Heart right ventricle (tissue), 16 donors: ENCODE data around the gene PDE4D. TPM values are rescaled to one million over a fixed set of nuclear protein-coding genes. Genes with fewer than 3 reads are reported as not detected.

ENCODE experiments used
- ATAC-seq, 8 donors: fragments of 200-7000 bp; cut with Tn5 transposase; one replicate each; pipeline ENCODE4 v1.9.1; 2020; ENCODE audit warnings: mild to moderate bottlenecking in 8 of 8, moderate library complexity in 8 of 8, moderate number of reproducible peaks in 1 of 8
- DNase-seq, 2 donors: peaks; one replicate each; pipeline ENCODE4 v3.0.0-alpha.2; 2020
- H3K27ac ChIP-seq, 10 donors: fragments of 200-600 bp; sonication (generic) in 2 of 10; one replicate each; pipeline versions ENCODE4 v1.5.0 to v1.8.0; 2020 to 2022; ENCODE audit warnings: mild to moderate bottlenecking in 3 of 10
- H3K27me3 ChIP-seq, 7 donors: fragments of 200-600 bp; one replicate each; pipeline ENCODE4 v1.8.0; 2021 to 2022; ENCODE audit warnings: mild to moderate bottlenecking in 2 of 7
- H3K36me3 ChIP-seq, 9 donors: fragments of 200-600 bp; sonication (generic) in 1 of 9; one replicate each; pipeline versions ENCODE4 v1.5.0 to v1.8.0; 2020 to 2022; ENCODE audit warnings: mild to moderate bottlenecking in 2 of 9
- H3K4me1 ChIP-seq, 9 donors: fragments of 200-600 bp; sonication (generic) in 1 of 9; one replicate each; pipeline versions ENCODE4 v1.5.0 to v1.8.0; 2020 to 2022; ENCODE audit warnings: mild to moderate bottlenecking in 4 of 9
- H3K4me3 ChIP-seq, 10 donors: fragments of 200-600 bp; sonication (generic) in 2 of 10; one replicate each; pipeline versions ENCODE4 v1.5.0 to v1.8.0; 2020 to 2022; ENCODE audit warnings: mild to moderate bottlenecking in 7 of 10, moderate library complexity in 2 of 10
- H3K9me3 ChIP-seq, 11 donors: fragments of 200-600 bp in 10 of 11; sonication (generic) in 2 of 11; one replicate each; pipeline versions ENCODE4 v1.5.0 to v1.8.0; 2013 to 2022; ENCODE audit warnings: mild to moderate bottlenecking in 2 of 11, control low read depth in 1 of 11, moderate library complexity in 1 of 11
- CTCF ChIP-seq, 9 donors: fragments of 200-600 bp; sonication (generic) in 2 of 9; IDR thresholded peaks; one replicate each; pipeline versions ENCODE4 v1.5.0 to v1.8.0; 2021 to 2022; ENCODE audit warnings: antibody characterized with exemption in 9 of 9, mild to moderate bottlenecking in 5 of 9, moderate library complexity in 1 of 9
- WGBS, 2 donors: extraction: QIAGEN DNeasy Blood & Tissue Kit; methylation state at CpG; one replicate each; pipeline ENCODE4 v1.1.7; 2013; ENCODE audit warnings: inconsistent platforms in 1 of 2; 5-methylcytosine and 5-hydroxymethylcytosine counted together
- intact Hi-C, 10 donors: fragments of 100-400 bp; cut with DNase I; formaldehyde crosslinking; loops; one replicate each; pipeline versions ENCODE4 v1.11.1 to v1.14.2; 2022
- polyA plus RNA-seq, 2 donors: library from polyadenylated mRNA; stranded (reverse); fragments of 200-250 nt; gene quantifications; one replicate each; pipeline ENCODE4 v1.2.3, GENCODE V29; 2013
- total RNA-seq, 10 donors: library from RNA; stranded (reverse); fragmentation: NEBNext Ultra II Directional in 3 of 10; extraction: Animal tissue kit (Norgen Biotek cat#: 25700) in 3 of 10; gene quantifications; one replicate each; pipeline versions ENCODE4 v1.2.1 to v1.2.4, GENCODE V29; 2021 to 2023
- donor health status: Arrhythmogenic right ventricular cardiomyopathy.
- donor health status: ischemic (EF 13 %, LVEDD 7.1; RV severe dilation, severe dysfunction).
- donor health status: healthy with polysubstance abuse.
- donor health status: DM: no; HTN: yes; CAD: no.
- donor health status: DM: no; HTN: no; CAD: no.
- donor health status: ischemic (EF 25% LVEDD 6.9; RV normal size, moderate dysfunction).
- donor health status: ischemic (EF 25% LVEDD 5.7; RV mildly dilated, moderate dysfunction).
- donor health status: healthy.
- donor health status: DM: yes; HTN: yes; CAD: no.
- donor health status: Ischemic cardiomyopathy.
- donor health status: ischemic (EF 35%, LVEDD 5.7; RV mildly dilated, moderate dysfunction).
- donor health status: nonischemic (EF 11% LVEDD 7.7; RV severe dilation, severe dysfunction).
- donor health status: DM: yes; HTN: yes; CAD: no.
- donor health status: PGD.
- donor health status: ischemic (EF 29% LVEDD 5.4; RV normal size, mild dysfunction).
- donor health status: nonischemic (EF 23%, LVEDD 6.1; RV moderate dilation, normal function).

Gene PDE4D
- total and polyA plus RNA-seq, 12 donors: 5.8 to 83.2 (median 39.5) TPM

- TF ChIP-seq CTCF (IDR thresholded peaks at IDR 0.05): no peak
- Histone ChIP-seq H3K36me3 (peaks cover 0 to 44% (median 11%) of the 10 kb centered on the region in 9 donors), H3K9me3 (no peaks in the 10 kb centered on the region), H3K4me1 (peaks cover 0 to 6% (median 0%) of the 10 kb centered on the region in 9 donors), H3K27me3 (no peaks in the 10 kb centered on the region), H3K4me3 (no peak overlapping the region), H3K27ac (no peak overlapping the region)
- DNase-seq: no peak
- ATAC-seq: no peak
- intact Hi-C loops: no loop called here
- 41 to 53% methylated on average over 2 of the region's 2 CpGs for WGBS, 2 donors
These were observed 922.8 kb downstream of the PDE4D start for GRCh38 chr5:58970766-58971165.

- WGBS, 2 donors: 91 to 95% methylated on average over 2 of the region's 2 CpGs
- DNase-seq: no peak
- Histone ChIP-seq H3K9me3 (no peaks in the 10 kb centered on the region), H3K27me3 (no peaks in the 10 kb centered on the region), H3K36me3 (peaks cover 0 to 34% (median 9%) of the 10 kb centered on the region in 9 donors), H3K4me1 (peaks cover 0 to 6% (median 0%) of the 10 kb centered on the region in 9 donors), H3K27ac (no peak overlapping the region), H3K4me3 (no peak overlapping the region)
- no peak for TF ChIP-seq CTCF (IDR thresholded peaks at IDR 0.05)
- ATAC-seq: no peak
- intact Hi-C loops: no loop called here
These were observed 923.7 kb downstream of the PDE4D start for GRCh38 chr5:58969795-58970194.

- DNase-seq (no peak), ATAC-seq (no peak)
- TF ChIP-seq CTCF (IDR thresholded peaks at IDR 0.05): no peak
- intact Hi-C loops: no loop called here
- Histone ChIP-seq H3K27ac (no peak overlapping the region), H3K4me3 (no peak overlapping the region), H3K36me3 (peaks cover 0 to 29% (median 4%) of the 10 kb centered on the region in 9 donors), H3K27me3 (no peaks in the 10 kb centered on the region), H3K4me1 (peaks cover 0 to 6% (median 0%) of the 10 kb centered on the region in 9 donors), H3K9me3 (no peaks in the 10 kb centered on the region)
- WGBS, 2 donors: 89 to 96% methylated on average over 3 of the region's 3 CpGs
These were observed 924.3 kb downstream of the PDE4D start for GRCh38 chr5:58969253-58969652.

- Histone ChIP-seq H3K27ac (no peak overlapping the region), H3K36me3 (peaks cover 0 to 20% (median 0%) of the 10 kb centered on the region in 9 donors), H3K4me3 (no peak overlapping the region), H3K27me3 (no peaks in the 10 kb centered on the region), H3K9me3 (no peaks in the 10 kb centered on the region), H3K4me1 (peaks cover 0 to 6% (median 0%) of the 10 kb centered on the region in 9 donors)
- ATAC-seq: no peak
- DNase-seq: no peak
- intact Hi-C loops: no loop called here
- WGBS, 2 donors: 87% methylated on average over 3 of the region's 3 CpGs
- no peak for TF ChIP-seq CTCF (IDR thresholded peaks at IDR 0.05)
These were observed 925.2 kb downstream of the PDE4D start for GRCh38 chr5:58968350-58968749.
